GM12892 (cell line): ENCODE measurements around the gene LTV1.

Experiments used
- POLR2A ChIP-seq: IDR thresholded peaks from 2 replicates; pipeline ENCODE4 v1.6.1; 2011; ENCODE audit warnings: low read depth, low read length, control low read depth
- POLR2AphosphoS5 ChIP-seq: IDR thresholded peaks from 2 replicates; pipeline ENCODE4 v1.6.1; 2011; ENCODE audit warnings: low read depth, low read length, control low read depth
- TAF1 ChIP-seq: IDR thresholded peaks from 2 replicates; pipeline ENCODE4 v1.6.1; 2011; ENCODE audit warnings: low read depth, mild to moderate bottlenecking, control low read depth, low read length, borderline replicate concordance

DNA sequence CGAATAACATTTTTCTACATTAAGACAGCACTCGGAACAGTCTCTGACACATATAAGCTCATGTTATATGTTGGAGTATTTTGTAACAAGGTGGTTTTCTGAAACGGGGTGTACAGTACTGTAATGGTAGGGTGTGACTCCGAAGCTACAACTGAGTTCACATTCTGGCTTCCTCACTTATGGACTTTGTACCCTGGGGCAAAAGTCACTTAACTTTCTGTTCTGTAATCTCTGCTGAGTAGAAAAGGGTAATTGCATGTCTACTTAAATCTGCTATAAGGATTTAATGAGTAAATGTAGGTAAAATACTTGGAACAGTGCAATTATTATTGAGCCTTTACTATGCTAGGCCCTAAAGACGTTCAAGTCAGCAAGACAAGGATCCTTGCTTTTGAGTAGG is 4.7 kb upstream of the LTV1 start:
- TF ChIP-seq POLR2A, result no peak
- TF ChIP-seq POLR2AphosphoS5, result no peak
- TF ChIP-seq TAF1, result no peak
